Suppressor macrophage treated with lipopolysaccharide for 1 hour (primary cell): ENCODE data around the gene OR1J1.

Source experiments
- DNase-seq, 3 donors: peaks; one replicate each; pipeline ENCODE4 v3.0.0-alpha.2; 2020 to 2022

The OR1J1 gene

GRCh38 chr9:122444041-122444733 lies 33.5 kb downstream of the OR1J1 start:
- DNase-seq, result no peak

- DNase-seq, result no peak
These were observed 35.2 kb downstream of the OR1J1 start for GRCh38 chr9:122442568-122442967.
